ENCODE results near the gene CCND1. TPM values are rescaled to one million over a fixed set of nuclear protein-coding genes. Genes with fewer than 3 reads are reported as not detected.

The CCND1 gene
- total and polyA plus RNA-seq, 2 of the 8 experiments (the other 6 are each of a cell fraction or from before 2014, with no cell fraction given): 64.5 to 170 TPM

DNA sequence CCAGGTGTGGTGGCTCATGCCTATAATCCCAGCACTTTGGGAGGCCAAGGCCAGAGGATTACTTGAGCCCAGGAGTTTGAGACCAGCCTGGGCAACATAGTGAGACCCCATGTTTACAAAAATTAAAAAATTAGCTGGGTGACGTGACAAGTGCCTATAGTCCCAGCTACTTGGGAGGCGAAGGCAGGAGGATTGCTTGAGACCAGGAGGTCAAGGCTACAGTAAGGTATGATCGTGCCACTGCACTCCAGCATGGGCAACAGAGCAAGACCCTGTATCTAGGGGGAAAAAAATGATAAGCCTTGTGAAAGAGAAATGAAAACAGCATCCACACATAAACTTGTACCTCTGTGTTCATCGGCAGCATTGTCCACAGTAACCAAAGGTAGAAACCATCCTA lies 8.1 kb upstream of the CCND1 start:
- Histone ChIP-seq H2BK5ac (ENCODE audit: low read depth, low read length) (no peak overlapping the region), H4K8ac (ENCODE audit: extremely low read depth, insufficient read depth, low read length) (no peak overlapping the region), H3K79me2 (ENCODE audit: control insufficient read depth in 1 of 2, insufficient read depth in 2 of 2, low read length in 2 of 2) (no peaks in the 10 kb centered on the region), H3K4ac (replicated peaks; ENCODE audit: insufficient read length, low read depth, low read length) (no peak overlapping the region), H3K36me3 (ENCODE audit: control insufficient read depth in 2 of 4, insufficient read depth in 4 of 4, low read length in 3 of 4) (no peaks in the 10 kb centered on the region), H2BK15ac (ENCODE audit: low read length) (no peak overlapping the region), H2AFZ (ENCODE audit: low read length) (no peak overlapping the region), H3K79me1 (ENCODE audit: low read depth, low read length) (no peaks in the 10 kb centered on the region), H3K23ac (ENCODE audit: insufficient read length) (no peak overlapping the region), H3K4me1 (replicated peaks in 1 of 4; ENCODE audit: control insufficient read depth in 3 of 4, insufficient read depth in 4 of 4, low read length in 3 of 4) (peaks cover 4 to 17% (median 10%) of the 10 kb centered on the region in 4 experiments), H2BK120ac (replicated peaks; ENCODE audit: low read depth, low read length) (no peak overlapping the region), H4K5ac (ENCODE audit: insufficient read length, low read depth, low read length) (no peak overlapping the region), H4K20me1 (replicated peaks in 1 of 2; ENCODE audit: control insufficient read depth in 1 of 2, insufficient read depth in 2 of 2, low read length in 2 of 2) (no peaks in the 10 kb centered on the region), H4K91ac (replicated peaks; ENCODE audit: insufficient read length, low read length) (no peak overlapping the region), H2BK12ac (ENCODE audit: low read depth, low read length) (no peak overlapping the region), H3K56ac (replicated peaks; ENCODE audit: insufficient read length, low read depth, low read length) (no peak overlapping the region), H3K18ac (ENCODE audit: extremely low read depth, low read length) (no peak overlapping the region), H3K4me2 (ENCODE audit: insufficient read depth in 1 of 2, low read depth in 2 of 2, low read length in 2 of 2) (no peak overlapping the region), H2BK20ac (ENCODE audit: low read length) (no peak overlapping the region), H3K9ac (replicated peaks in 1 of 4; ENCODE audit: extremely low read depth in 1 of 4, low read depth in 3 of 4, low read length in 3 of 4) (no peak overlapping the region), H3K27me3 (replicated peaks in 1 of 4; ENCODE audit: control insufficient read depth in 3 of 4, extremely low read depth in 1 of 4, insufficient read depth in 3 of 4, low read length in 3 of 4) (peaks cover 0 to 28% (median 20%) of the 10 kb centered on the region in 4 experiments; a peak in 5 of 7 replicates), H3K4me3 (ENCODE audit: extremely low read depth in 1 of 4, insufficient read depth in 2 of 4, low read depth in 3 of 4, low read length in 4 of 4) (no peak overlapping the region), H3K9me3 (ENCODE audit: insufficient read depth in 2 of 2, low read depth in 1 of 2, low read length in 1 of 2) (peaks cover 16 to 17% of the 10 kb centered on the region in 2 experiments), H2AK5ac (ENCODE audit: low read depth, low read length) (no peak overlapping the region), H3K23me2 (ENCODE audit: low read depth, low read length) (peaks cover 17% of the 10 kb centered on the region), H3K14ac (ENCODE audit: insufficient read length) (no peak overlapping the region), H3K27ac (ENCODE audit: low read depth, low read length) (no peak overlapping the region)
- WGBS, 2 experiments (ENCODE audit: extremely low coverage in 1 of 2, insufficient coverage in 1 of 2, insufficient read length in 1 of 2, insufficient replicate concordance in 2 of 2, low coverage in 1 of 2, low lambda C conversion rate in 2 of 2, missing lambda C conversion rate in 1 of 2): 95% methylated on average over 4 of the region's 4 CpGs; no CpG with 5 or more reads in 1 of the 2 experiments
- DNase-seq (ENCODE audit: low read depth in 1 of 2, low spot score in 2 of 2): no peak
- TF ChIP-seq KDM5A (IDR thresholded peaks at IDR 0.05; ENCODE audit: low read length) (no peak), JUN (IDR thresholded peaks at IDR 0.05; ENCODE audit: low read depth, low read length) (no peak), NANOG (IDR thresholded peaks at IDR 0.05; ENCODE audit: insufficient read depth, low read depth, low read length, poor library complexity, severe bottlenecking) (no peak), POLR2A (IDR thresholded peaks at IDR 0.05; ENCODE audit: control extremely low read depth in 1 of 2, low read depth in 2 of 2, low read length in 2 of 2) (no peak), EZH2 (IDR thresholded peaks at IDR 0.05; ENCODE audit: low read depth, low read length, severe bottlenecking) (no peak), ZNF274 (IDR thresholded peaks at IDR 0.05; ENCODE audit: borderline replicate concordance, extremely low read depth, low read length) (no peak), FOSL1 (IDR thresholded peaks at IDR 0.05; ENCODE audit: insufficient read depth, low read depth, low read length) (no peak), POU5F1 (IDR thresholded peaks at IDR 0.05; ENCODE audit: low read depth, low read length) (no peak), HDAC2 (IDR thresholded peaks at IDR 0.05; ENCODE audit: borderline replicate concordance in 1 of 2, low read depth in 2 of 2, low read length in 2 of 2) (no peak)
- TF ChIP-seq, protein P1, sequence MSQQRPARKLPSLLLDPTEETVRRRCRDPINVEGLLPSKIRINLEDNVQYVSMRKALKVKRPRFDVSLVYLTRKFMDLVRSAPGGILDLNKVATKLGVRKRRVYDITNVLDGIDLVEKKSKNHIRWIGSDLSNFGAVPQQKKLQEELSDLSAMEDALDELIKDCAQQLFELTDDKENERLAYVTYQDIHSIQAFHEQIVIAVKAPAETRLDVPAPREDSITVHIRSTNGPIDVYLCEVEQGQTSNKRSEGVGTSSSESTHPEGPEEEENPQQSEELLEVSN (IDR thresholded peaks at IDR 0.05): no peak
- no peak for FAIRE-seq
- ChIA-PET POLR2A (ENCODE audit: partially characterized antibody) (no interaction called here), CTCF (ENCODE audit: partially characterized antibody) (interaction anchor here (2.3 kb wide), 1 partner anchor 11 kb away, joined by 7 read pairs; no protein-coding TSS in a partner anchor)

Data from H1 (cell line).